MM.1S (cell line): Measurements from ENCODE around the gene OPRL1.
"Not testable (repeated sequence)": the region's sequence is repeated elsewhere in the genome, so short reads cannot be mapped to it uniquely, and the experiment has no call there.

ENCODE experiments used
- CTCF ChIP-seq: fragments of 300-600 bp; sonication (generic); IDR thresholded peaks from 2 replicates; pipeline ENCODE4 v1.5.1; 2016; ENCODE audit warnings: antibody characterized with exemption, low read length, mixed read lengths
- EZH2 ChIP-seq: fragments of 300-600 bp; sonication (generic); optimal IDR thresholded peaks from 2 replicates; pipeline ENCODE3; 2017; ENCODE audit warnings: low read depth, mild to moderate bottlenecking, antibody characterized with exemption, low read length, mixed read lengths
- EZH2phosphoT487 ChIP-seq: fragments of 300-600 bp; sonication (generic); IDR thresholded peaks from 2 replicates; pipeline ENCODE4 v1.6.1; 2018; ENCODE audit warnings: antibody characterized with exemption, low read length

DNA sequence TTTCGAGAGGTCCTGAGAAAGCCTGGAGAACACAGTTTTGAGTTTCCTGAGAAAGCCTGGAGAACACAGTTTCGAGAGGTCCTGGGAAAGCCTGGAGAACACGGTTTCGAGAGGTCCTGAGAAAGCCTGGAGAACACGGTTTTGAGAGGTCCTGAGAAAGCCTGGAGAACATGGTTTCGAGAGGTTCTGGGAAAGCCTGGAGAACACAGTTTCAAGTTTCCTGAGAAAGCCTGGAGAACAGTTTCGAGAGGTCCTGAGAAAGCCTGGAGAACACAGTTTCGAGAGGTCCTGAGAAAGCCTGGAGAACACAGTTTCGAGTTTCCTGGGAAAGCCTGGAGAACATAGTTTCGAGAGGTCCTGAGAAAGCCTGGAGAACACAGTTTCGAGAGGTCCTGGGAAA lies 43.6 kb downstream of the OPRL1 start:
- not testable (repeated sequence) for TF ChIP-seq EZH2, CTCF, EZH2phosphoT487
